ENCODE measurements around the gene CSNK2A1. TPM values are rescaled to one million over a fixed set of nuclear protein-coding genes. Genes with fewer than 3 reads are reported as not detected.

The CSNK2A1 gene
- total RNA-seq, 2 donors from 2014 or later, result 84.5 to 125 TPM

GRCh38 chr20:432208-432607 is 111.4 kb downstream of the CSNK2A1 start:
- Histone ChIP-seq H3K27me3 (no peaks in the 10 kb centered on the region), H3K27ac (peak overlapping the region in 1 of 2 donors; percentile 75), H3K36me3 (peaks cover 58% of the 10 kb centered on the region), H3K9me3 (no peaks in the 10 kb centered on the region), H3K4me1 (peaks cover 0 to 40% of the 10 kb centered on the region in 2 donors), H3K4me3 (no peak overlapping the region)
- TF ChIP-seq CTCF (IDR thresholded peaks at IDR 0.05), result no peak
- DNase-seq (ENCODE audit: low spot score), result no peak

DNA sequence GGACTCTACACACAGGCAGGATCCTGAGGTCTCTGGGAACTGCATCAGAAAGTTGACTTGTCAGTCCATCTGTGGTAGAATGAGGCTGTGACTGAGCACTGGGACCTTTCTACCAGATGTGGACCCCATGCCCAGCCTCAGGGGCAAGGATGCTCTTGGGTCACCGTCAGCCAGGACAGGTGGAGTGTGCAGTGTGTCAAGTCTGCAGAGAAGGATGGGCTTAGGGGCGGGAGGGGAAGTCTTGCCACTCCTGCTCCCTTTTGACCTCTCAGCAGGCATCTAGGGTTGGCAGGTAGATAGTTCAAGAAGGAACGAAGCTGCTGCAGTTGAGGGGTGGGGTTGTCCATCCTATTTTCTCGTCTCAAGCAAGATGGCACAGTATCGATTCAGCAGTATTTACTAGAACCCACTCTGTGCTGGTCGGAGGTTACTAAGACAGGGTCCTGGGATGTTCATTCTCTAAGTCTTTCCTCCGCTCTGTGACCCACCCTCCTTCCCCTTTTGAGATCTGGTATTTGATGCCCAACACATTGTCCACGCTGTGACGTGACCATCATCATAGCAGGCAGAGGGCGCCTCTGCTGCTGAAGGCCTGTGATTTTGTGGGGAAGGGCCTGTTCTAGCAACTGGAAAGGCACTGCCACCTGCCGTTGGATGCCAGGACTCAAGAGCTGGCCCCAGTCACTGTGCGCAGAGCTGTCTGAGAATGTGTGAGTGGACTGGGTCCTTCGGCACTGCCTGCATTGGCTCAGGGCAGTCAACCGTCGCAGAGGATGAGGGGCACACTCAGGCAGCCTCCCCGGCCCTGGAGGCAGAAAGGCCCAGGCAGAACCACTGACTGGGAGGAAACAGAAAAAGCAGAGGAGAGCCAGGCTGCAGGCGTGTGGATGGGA is 112.3 kb downstream of the CSNK2A1 start:
- TF ChIP-seq CTCF (IDR thresholded peaks at IDR 0.05), result peak; percentile 19 to 78
- no peak for DNase-seq (ENCODE audit: low spot score)
- no peaks in the 10 kb centered on the region for H3K9me3 ChIP-seq
- H3K4me1 ChIP-seq, result peaks cover 0 to 40% of the 10 kb centered on the region in 2 donors
- H3K4me3 ChIP-seq, result no peak overlapping the region
- H3K27ac ChIP-seq, result peak overlapping the region in 1 of 2 donors; percentile 7
- no peaks in the 10 kb centered on the region for H3K27me3 ChIP-seq
- H3K36me3 ChIP-seq, result peaks cover 49% of the 10 kb centered on the region

- DNase-seq (ENCODE audit: low spot score), result no peak
- Histone ChIP-seq H3K36me3 (peaks cover 40% of the 10 kb centered on the region), H3K27ac (no peak overlapping the region), H3K9me3 (no peaks in the 10 kb centered on the region), H3K4me3 (no peak overlapping the region), H3K4me1 (peaks cover 0 to 40% of the 10 kb centered on the region in 2 donors), H3K27me3 (no peaks in the 10 kb centered on the region)
- TF ChIP-seq CTCF (IDR thresholded peaks at IDR 0.05), result no peak
These were observed 113.2 kb downstream of the CSNK2A1 start for GRCh38 chr20:430091-430999.

DNA sequence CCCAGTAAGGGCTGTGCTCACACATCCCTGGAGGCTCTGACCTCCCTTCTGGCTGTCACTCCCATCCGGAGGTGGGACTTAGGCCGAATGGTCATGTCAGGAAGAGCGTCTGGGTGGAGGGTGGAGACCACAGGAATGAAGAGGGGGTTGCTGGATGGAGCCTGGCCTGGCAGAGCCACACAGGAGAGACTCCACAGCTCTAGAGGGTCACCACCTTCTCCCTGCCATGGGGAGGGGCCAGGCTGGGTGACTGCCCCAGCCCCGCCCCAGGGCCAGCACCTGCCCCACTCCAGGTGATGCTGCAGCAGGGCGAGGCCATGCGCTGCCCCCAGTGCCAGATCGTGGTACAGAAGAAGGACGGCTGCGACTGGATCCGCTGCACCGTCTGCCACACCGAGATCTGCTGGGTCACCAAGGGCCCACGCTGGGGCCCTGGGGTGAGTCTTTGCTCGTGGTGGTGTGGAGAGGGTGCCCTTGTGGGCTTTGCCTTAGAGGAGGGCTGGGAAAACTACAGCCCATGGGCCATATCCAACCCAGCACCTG is 114.9 kb downstream of the CSNK2A1 start:
- Histone ChIP-seq H3K27me3 (no peaks in the 10 kb centered on the region), H3K27ac (no peak overlapping the region), H3K4me3 (no peak overlapping the region), H3K9me3 (no peaks in the 10 kb centered on the region), H3K4me1 (peaks cover 0 to 38% of the 10 kb centered on the region in 2 donors), H3K36me3 (peaks cover 44% of the 10 kb centered on the region)
- DNase-seq (ENCODE audit: low spot score), result no peak
- TF ChIP-seq CTCF (IDR thresholded peaks at IDR 0.05), result no peak

DNA sequence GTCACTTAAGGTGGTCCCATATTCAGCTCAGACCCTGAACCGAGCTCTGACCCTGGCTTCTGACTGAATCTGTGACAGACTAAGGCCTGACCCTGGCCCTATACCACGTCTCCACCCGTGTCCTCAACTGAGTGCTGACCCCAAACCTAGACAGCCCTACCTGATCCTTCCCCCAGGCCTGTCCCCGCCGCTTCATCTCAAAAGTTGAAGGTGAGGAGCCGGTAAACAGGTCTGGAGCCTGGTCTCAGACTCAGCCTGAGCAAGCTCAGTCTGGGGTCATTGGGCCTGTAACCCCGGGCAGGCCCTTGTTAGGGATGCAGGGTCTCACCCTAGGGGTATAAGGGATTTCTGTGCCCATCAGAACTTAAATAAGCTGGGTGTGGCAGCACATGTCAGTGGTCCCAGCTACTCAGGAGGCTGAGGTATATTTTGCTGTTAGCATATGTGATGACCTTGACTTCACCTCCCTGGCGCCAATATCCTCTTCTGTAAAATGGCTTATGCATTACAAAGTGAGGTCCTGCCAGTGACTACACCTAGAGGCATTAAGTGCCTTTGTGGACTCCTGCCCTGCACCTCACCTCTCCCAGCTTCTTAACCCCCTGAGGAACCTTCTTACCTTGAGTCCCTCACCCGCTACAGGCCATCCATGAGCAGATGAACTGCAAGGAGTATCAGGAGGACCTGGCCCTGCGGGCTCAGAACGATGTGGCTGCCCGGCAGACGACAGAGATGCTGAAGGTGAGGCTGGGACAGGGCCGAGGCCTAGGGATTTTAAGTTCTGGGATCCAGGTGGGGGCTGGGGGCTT is 115.5 kb downstream of the CSNK2A1 start:
- Histone ChIP-seq H3K4me1 (peaks cover 0 to 32% of the 10 kb centered on the region in 2 donors), H3K9me3 (no peaks in the 10 kb centered on the region), H3K4me3 (no peak overlapping the region), H3K27ac (no peak overlapping the region), H3K27me3 (no peaks in the 10 kb centered on the region), H3K36me3 (peaks cover 49% of the 10 kb centered on the region)
- TF ChIP-seq CTCF (IDR thresholded peaks at IDR 0.05), result no peak
- DNase-seq (ENCODE audit: low spot score), result no peak

Measured in right atrium auricular region (tissue), 2 donors.